CD4-positive, alpha-beta T cell (primary cell): Measurements from ENCODE around the gene MAGI1. TPM values are rescaled to one million over a fixed set of nuclear protein-coding genes. Genes with fewer than 3 reads are reported as not detected.

Source experiments
- ATAC-seq: fragments of 200-7000 bp; cut with Tn5 transposase; one replicate; pipeline ENCODE4 v1.10.0; 2022; ENCODE audit warnings: mild to moderate bottlenecking; ENCODE audit not compliant: poor library complexity
- CTCF ChIA-PET: fragments of 350-600 bp; sonication (Branson Sonifier 250); formaldehyde crosslinking; loops from one replicate; lab custom pipeline; 2021; ENCODE audit warnings: antibody characterized with exemption, inconsistent platforms; lab: Charles Lee
- POLR2A ChIA-PET: fragments of 350-600 bp; sonication (Branson Sonifier 250); formaldehyde crosslinking; loops from one replicate; lab custom pipeline; 2021; ENCODE audit warnings: antibody characterized with exemption, inconsistent platforms; lab: Charles Lee
- DNase-seq, 14 experiments: peaks; one replicate each; pipeline ENCODE4 v3.0.0-alpha.2; 2013 to 2020; ENCODE audit warnings: mixed read lengths in 2 of 14
- H3K27ac ChIP-seq, 2 donors: one replicate each; pipeline versions ENCODE4 v1.5.1 to v1.7.0; 2013; ENCODE audit warnings: low read length in 2 of 2, low read depth in 1 of 2, mild to moderate bottlenecking in 1 of 2
- H3K27me3 ChIP-seq, 2 experiments: 1 replicate in 1 of 2; 2 replicates in 1 of 2; pipeline versions ENCODE4 v1.6.1 to v1.7.0; 2013; ENCODE audit warnings: low read length in 2 of 2, control low read depth in 1 of 2, mild to moderate bottlenecking in 1 of 2, moderate library complexity in 1 of 2; ENCODE audit not compliant: insufficient read depth in 2 of 2, control insufficient read depth in 1 of 2
- H3K36me3 ChIP-seq: one replicate; pipeline ENCODE4 v1.6.1; 2013; ENCODE audit warnings: low read length, control low read depth; ENCODE audit not compliant: insufficient read depth
- H3K4me1 ChIP-seq: one replicate; pipeline ENCODE4 v1.6.1; 2013; ENCODE audit warnings: low read length, control low read depth; ENCODE audit not compliant: insufficient read depth
- H3K4me3 ChIP-seq: one replicate; pipeline ENCODE4 v1.5.1; 2013; ENCODE audit warnings: mild to moderate bottlenecking, low read length, moderate library complexity
- H3K9me3 ChIP-seq, 2 experiments: 1 replicate in 1 of 2; 2 replicates in 1 of 2; pipeline versions ENCODE4 v1.6.1 to v1.7.0; 2013; ENCODE audit warnings: low read length in 2 of 2, mild to moderate bottlenecking in 2 of 2, control low read depth in 1 of 2, moderate library complexity in 1 of 2; ENCODE audit not compliant: control insufficient read depth in 1 of 2, insufficient read depth in 1 of 2
- H3K27ac Mint-ChIP-seq: one replicate; pipeline ENCODE4 v1.8.0; 2020; ENCODE audit warnings: mixed read lengths
- H3K27me3 Mint-ChIP-seq: one replicate; pipeline ENCODE4 v1.8.0; 2021; ENCODE audit warnings: mixed read lengths
- H3K36me3 Mint-ChIP-seq: one replicate; pipeline ENCODE4 v1.8.0; 2021; ENCODE audit warnings: low read depth, mixed read lengths
- H3K4me1 Mint-ChIP-seq: one replicate; pipeline ENCODE4 v1.8.0; 2021; ENCODE audit warnings: low read depth, mixed read lengths
- H3K4me3 Mint-ChIP-seq: one replicate; pipeline ENCODE4 v1.8.0; 2020; ENCODE audit warnings: mild to moderate bottlenecking, mixed read lengths
- H3K9me3 Mint-ChIP-seq: one replicate; pipeline ENCODE4 v1.8.0; 2020; ENCODE audit warnings: mixed read lengths
- CTCF ChIP-seq: fragments of 200-600 bp; IDR thresholded peaks from one replicate; pipeline ENCODE4 v1.8.0; 2022; ENCODE audit warnings: antibody characterized with exemption, mild to moderate bottlenecking
- intact Hi-C, 2 experiments: fragments of 100-400 bp; cut with DNase I in 1 of 2; cut with micrococcal nuclease in 1 of 2; formaldehyde crosslinking; loops; one replicate each; pipeline versions ENCODE4 v1.15.1 to v1.9.0; 2023 to 2025; cut with DNase I, micrococcal nuclease
- total RNA-seq, 174 experiments: library from RNA in 2 of 174; stranded (reverse) in 2 of 174; gene quantifications; one replicate each; pipeline ENCODE4 v1.2.3 and lab custom pipeline; 2021 to 2026

The MAGI1 gene
- total RNA-seq, 2 experiments from 2014 or later, result not detected

- no peaks in the 10 kb centered on the region for H3K27me3 Mint-ChIP-seq
- H3K27me3 ChIP-seq, result no peaks in the 10 kb centered on the region
- H3K27ac ChIP-seq, result no peak overlapping the region
- no peak overlapping the region for H3K4me3 Mint-ChIP-seq
- intact Hi-C loops, result no loop called here
- no peak for TF ChIP-seq CTCF
- ChIA-PET POLR2A (no interaction called here), CTCF (no interaction called here)
- no peaks in the 10 kb centered on the region for H3K9me3 Mint-ChIP-seq
- H3K36me3 Mint-ChIP-seq, result no peaks in the 10 kb centered on the region
- no peak overlapping the region for H3K27ac Mint-ChIP-seq
- no peaks in the 10 kb centered on the region for H3K36me3 ChIP-seq
- ATAC-seq (no peak), DNase-seq (no peak)
- H3K9me3 ChIP-seq, result peaks cover 0 to 8% of the 10 kb centered on the region in 2 experiments
- no peaks in the 10 kb centered on the region for H3K4me1 ChIP-seq
- no peak overlapping the region for H3K4me3 ChIP-seq
- no peaks in the 10 kb centered on the region for H3K4me1 Mint-ChIP-seq
Measured at GRCh38 chr3:65485826-65486469, 552.8 kb downstream of the MAGI1 start.

- no peak for ATAC-seq
- ChIA-PET CTCF (no interaction called here), POLR2A (no interaction called here)
- Histone ChIP-seq H3K4me3 (no peak overlapping the region), H3K36me3 (no peaks in the 10 kb centered on the region), H3K27ac (no peak overlapping the region), H3K4me1 (no peaks in the 10 kb centered on the region), H3K27me3 (no peaks in the 10 kb centered on the region), H3K9me3 (peaks cover 0 to 4% of the 10 kb centered on the region in 2 experiments)
- intact Hi-C loops, result no loop called here
- DNase-seq, result no peak
- no peak overlapping the region for H3K4me3 Mint-ChIP-seq
- H3K9me3 Mint-ChIP-seq, result no peaks in the 10 kb centered on the region
- H3K36me3 Mint-ChIP-seq, result no peaks in the 10 kb centered on the region
- no peaks in the 10 kb centered on the region for H3K4me1 Mint-ChIP-seq
- H3K27me3 Mint-ChIP-seq, result no peaks in the 10 kb centered on the region
- no peak for TF ChIP-seq CTCF
- H3K27ac Mint-ChIP-seq, result no peak overlapping the region
Measured at GRCh38 chr3:65484964-65485363, 553.8 kb downstream of the MAGI1 start.

GRCh38 chr3:65483480-65483879, 555.2 kb downstream of the MAGI1 start:
- Mint-ChIP-seq H3K27me3 (no peaks in the 10 kb centered on the region), H3K4me1 (no peaks in the 10 kb centered on the region), H3K36me3 (no peaks in the 10 kb centered on the region), H3K9me3 (no peaks in the 10 kb centered on the region), H3K4me3 (no peak overlapping the region), H3K27ac (no peak overlapping the region)
- Histone ChIP-seq H3K27me3 (no peaks in the 10 kb centered on the region), H3K4me3 (no peak overlapping the region), H3K4me1 (no peaks in the 10 kb centered on the region), H3K9me3 (peaks cover 0 to 2% of the 10 kb centered on the region in 2 experiments), H3K36me3 (no peaks in the 10 kb centered on the region), H3K27ac (no peak overlapping the region)
- POLR2A ChIA-PET, result no interaction called here
- CTCF ChIA-PET, result no interaction called here
- intact Hi-C loops, result no loop called here
- ATAC-seq (no peak), DNase-seq (no peak)
- no peak for TF ChIP-seq CTCF
